Neural cell (in vitro differentiated cells): Measurements from ENCODE around the gene MEF2A. TPM values are rescaled to one million over a fixed set of nuclear protein-coding genes. Genes with fewer than 3 reads are reported as not detected.

Source experiments
- H2AFZ ChIP-seq: fragments of 200-600, 300-800 bp; sonication (generic), shearing (Covaris generic); 2 replicates; pipeline ENCODE4 v1.6.0; 2014; ENCODE audit warnings: low read depth, mild to moderate bottlenecking, antibody characterized with exemption, low read length, moderate library complexity
- H3F3A ChIP-seq: fragments of 200-600 bp; shearing (Covaris generic); 2 replicates; pipeline ENCODE4 v1.6.1; 2016; ENCODE audit warnings: mild to moderate bottlenecking, moderate library complexity, mixed read lengths, antibody characterized with exemption, low read length; ENCODE audit not compliant: insufficient read depth, poor library complexity, severe bottlenecking
- H3K27ac ChIP-seq: fragments of 200-600, 300-800 bp; sonication (generic), shearing (Covaris generic); 2 replicates; pipeline ENCODE4 v1.5.1; 2014; ENCODE audit warnings: mild to moderate bottlenecking, low read length, moderate library complexity
- H3K27me3 ChIP-seq: fragments of 300-800, 200-600 bp; sonication (generic), shearing (Covaris generic); 2 replicates; pipeline ENCODE4 v1.6.0; 2014; ENCODE audit warnings: mild to moderate bottlenecking, low read depth, low read length, moderate library complexity; ENCODE audit not compliant: insufficient read depth
- H3K36me3 ChIP-seq: fragments of 300-800, 200-600 bp; sonication (generic), shearing (Covaris generic); 2 replicates; pipeline ENCODE4 v1.5.1; 2014; ENCODE audit warnings: mild to moderate bottlenecking, antibody characterized with exemption, low read length, moderate library complexity; ENCODE audit not compliant: insufficient read depth
- H3K4me2 ChIP-seq: fragments of 300-800, 200-600 bp; sonication (generic), shearing (Covaris generic); 2 replicates; pipeline ENCODE4 v1.6.0; 2014; ENCODE audit warnings: mild to moderate bottlenecking, low read length
- H3K4me3 ChIP-seq: fragments of 300-800, 200-600 bp; sonication (generic), shearing (Covaris generic); 2 replicates; pipeline ENCODE4 v1.5.1; 2014; ENCODE audit warnings: mild to moderate bottlenecking, low read length, moderate library complexity
- H3K79me2 ChIP-seq: fragments of 200-600 bp; shearing (Covaris generic); replicated peaks from 2 replicates; pipeline ENCODE4 v1.6.0; 2014; ENCODE audit warnings: mild to moderate bottlenecking, low read length, moderate library complexity; ENCODE audit not compliant: insufficient read depth
- H3K9ac ChIP-seq: fragments of 300-800, 200-600 bp; sonication (generic), shearing (Covaris generic); 2 replicates; pipeline ENCODE4 v1.6.1; 2016; ENCODE audit warnings: mild to moderate bottlenecking, low read length, mixed read lengths
- H3K9me2 ChIP-seq: fragments of 200-600 bp; shearing (Covaris generic); 2 replicates; pipeline ENCODE4 v1.6.1; 2016; ENCODE audit warnings: mild to moderate bottlenecking, low read length, mixed read lengths; ENCODE audit not compliant: insufficient read depth
- H3K9me3 ChIP-seq: fragments of 200-600, 300-800 bp; sonication (generic), shearing (Covaris generic); 2 replicates; pipeline ENCODE4 v1.6.1; 2016; ENCODE audit warnings: mild to moderate bottlenecking, mixed run types, low read length, moderate library complexity, mixed read lengths
- H4K20me1 ChIP-seq: fragments of 200-600 bp; shearing (Covaris generic); 2 replicates; pipeline ENCODE4 v1.6.1; 2016; ENCODE audit warnings: mild to moderate bottlenecking, mixed run types; ENCODE audit not compliant: insufficient read depth
- CTCF ChIP-seq: fragments of 450-650 bp; IDR thresholded peaks from 2 replicates; pipeline ENCODE4 v1.5.1; 2014; ENCODE audit warnings: antibody characterized with exemption, mild to moderate bottlenecking, moderate library complexity; ENCODE audit not compliant: poor library complexity, severe bottlenecking
- EP300 ChIP-seq: fragments of 450-650 bp; conservative IDR thresholded peaks from 2 replicates; pipeline ENCODE4 v1.6.1; 2014; ENCODE audit warnings: antibody characterized with exemption, mild to moderate bottlenecking, moderate library complexity; ENCODE audit not compliant: poor library complexity, severe bottlenecking
- EZH2 ChIP-seq: fragments of 200-600, 300-800 bp; shearing (Covaris generic), sonication (generic); IDR thresholded peaks from 2 replicates; pipeline ENCODE4 v1.6.1; 2014; ENCODE audit warnings: antibody characterized with exemption, low read length, borderline replicate concordance, mild to moderate bottlenecking; ENCODE audit not compliant: insufficient read depth, poor library complexity, severe bottlenecking
- MXI1 ChIP-seq: fragments of 450-650 bp; conservative IDR thresholded peaks from 2 replicates; pipeline ENCODE4 v1.6.1; 2014; ENCODE audit warnings: antibody characterized with exemption, mild to moderate bottlenecking; ENCODE audit not compliant: poor library complexity, severe bottlenecking
- POLR2AphosphoS5 ChIP-seq: IDR thresholded peaks from 2 replicates; pipeline ENCODE4 v1.6.1; 2012
- RAD21 ChIP-seq: fragments of 450-650 bp; conservative IDR thresholded peaks from 2 replicates; pipeline ENCODE4 v1.6.1; 2014; ENCODE audit warnings: antibody characterized with exemption, mild to moderate bottlenecking, moderate library complexity
- REST ChIP-seq: IDR thresholded peaks from 2 replicates; pipeline ENCODE4 v1.6.1; 2012; ENCODE audit warnings: borderline replicate concordance
- SMC3 ChIP-seq: fragments of 450-650 bp; conservative IDR thresholded peaks from 2 replicates; pipeline ENCODE4 v1.6.1; 2014; ENCODE audit warnings: antibody characterized with exemption, mild to moderate bottlenecking, moderate library complexity; ENCODE audit not compliant: poor library complexity
- TAF1 ChIP-seq: IDR thresholded peaks from 2 replicates; pipeline ENCODE4 v1.6.1; 2012; ENCODE audit warnings: low read depth
- polyA plus RNA-seq: library from polyadenylated mRNA; depleted of rRNA; stranded (reverse); fragments of >200 nt; gene quantifications from 2 replicates; pipeline ENCODE4 v1.2.3, GENCODE V29; 2014

Gene MEF2A
- polyA plus RNA-seq, 1 donor from 2014 or later = 32.2 TPM

- Histone ChIP-seq H3K79me2 (no peaks in the 10 kb centered on the region), H4K20me1 (no peaks in the 10 kb centered on the region), H3K36me3 (no peaks in the 10 kb centered on the region), H3F3A (no peaks in the 10 kb centered on the region), H3K27ac (no peak overlapping the region), H3K27me3 (no peaks in the 10 kb centered on the region), H3K9ac (no peak overlapping the region), H3K4me3 (no peak overlapping the region), H3K9me3 (no peaks in the 10 kb centered on the region), H2AFZ (no peak overlapping the region), H3K9me2 (no peaks in the 10 kb centered on the region), H3K4me2 (no peak overlapping the region)
- TF ChIP-seq TAF1 = no peak
- TF ChIP-seq CTCF = no peak
- TF ChIP-seq POLR2AphosphoS5 = no peak
- TF ChIP-seq EZH2 = no peak
- no peak for TF ChIP-seq MXI1
These were observed 19.2 kb upstream of the MEF2A start for GRCh38 chr15:99546441-99547100.

- H2AFZ ChIP-seq = no peak overlapping the region
- H3F3A ChIP-seq = no peaks in the 10 kb centered on the region
- no peak overlapping the region for H3K4me3 ChIP-seq
- no peaks in the 10 kb centered on the region for H3K79me2 ChIP-seq
- H3K9me2 ChIP-seq = no peaks in the 10 kb centered on the region
- no peaks in the 10 kb centered on the region for H3K27me3 ChIP-seq
- H3K9me3 ChIP-seq = no peaks in the 10 kb centered on the region
- H3K36me3 ChIP-seq = no peaks in the 10 kb centered on the region
- H3K4me2 ChIP-seq = no peak overlapping the region
- no peak overlapping the region for H3K27ac ChIP-seq
- H3K9ac ChIP-seq = no peak overlapping the region
- H4K20me1 ChIP-seq = no peaks in the 10 kb centered on the region
- no peak for TF ChIP-seq EP300
- TF ChIP-seq REST = no peak
- TF ChIP-seq TAF1 = no peak
- no peak for TF ChIP-seq SMC3
- no peak for TF ChIP-seq RAD21
- no peak for TF ChIP-seq MXI1
- TF ChIP-seq EZH2 = no peak
- no peak for TF ChIP-seq CTCF
- no peak for TF ChIP-seq POLR2AphosphoS5
These were observed 18.3 kb upstream of the MEF2A start for GRCh38 chr15:99547517-99547916.
